ENCODE results near the gene NR2F1. TPM values are rescaled to one million over a fixed set of nuclear protein-coding genes. Genes with fewer than 3 reads are reported as not detected.

Gene NR2F1
- total and polyA plus RNA-seq, 2 donors (not counting 1 experiment from before 2014, with no cell fraction given) = 64.4 to 90.8 TPM

GRCh38 chr5:93583439-93583767 is 381 bp downstream of the NR2F1 start:
- DNase-seq (ENCODE audit: low read depth in 2 of 2) = no peak

DNA sequence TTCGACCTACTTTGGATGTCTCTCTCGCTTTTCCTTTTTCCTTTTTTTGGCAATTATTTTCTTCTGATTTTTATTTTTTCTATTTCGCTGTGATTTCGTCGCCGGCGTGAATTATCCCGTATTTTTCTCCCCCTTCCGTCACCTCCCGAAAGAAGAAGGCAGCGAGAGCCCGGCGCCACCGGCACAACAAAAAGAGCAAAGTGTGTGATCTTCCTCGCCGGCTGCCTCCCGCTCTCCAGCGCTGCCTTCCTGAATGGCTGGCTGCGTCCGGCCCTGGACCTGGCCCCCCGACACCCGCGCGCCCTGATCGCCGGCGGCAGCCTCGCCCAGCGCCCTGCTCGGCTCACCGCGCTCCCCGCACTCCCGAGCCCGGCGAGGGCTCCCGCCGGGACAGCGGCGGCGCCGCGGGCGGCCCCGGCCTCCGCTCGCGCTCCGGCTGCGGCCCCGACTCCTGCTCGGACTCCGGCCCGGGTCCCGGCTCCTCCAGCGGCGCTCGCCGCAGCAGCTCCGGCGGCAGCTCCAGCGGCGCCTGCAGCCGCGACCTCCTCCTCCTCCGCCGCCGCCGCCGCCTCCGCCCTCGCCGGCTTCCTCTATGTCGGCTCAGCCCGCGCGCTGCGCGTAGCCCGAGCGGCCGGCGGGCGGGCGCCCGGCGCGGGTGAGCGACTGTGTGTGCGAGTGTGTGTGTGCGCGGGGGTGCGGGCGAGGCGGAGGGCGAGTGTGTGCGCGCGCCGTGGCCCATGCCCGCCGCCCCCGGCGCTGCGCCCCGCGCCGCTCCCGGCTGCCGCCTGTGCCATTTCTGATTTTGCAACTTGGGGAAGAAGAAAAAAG is 960 bp downstream of the NR2F1 start:
- TF ChIP-seq CTCF (conservative IDR thresholded peaks at IDR 0.05 in 1 of 2, IDR thresholded peaks at IDR 0.05 in 1 of 2; ENCODE audit: low read depth in 1 of 2, low read length in 2 of 2) (no peak), EZH2 (IDR thresholded peaks at IDR 0.05; ENCODE audit: low read length, missing control alignments) (no peak)
- Histone ChIP-seq H2AFZ (ENCODE audit: low read length) (no peak overlapping the region), H3K9ac (ENCODE audit: insufficient read depth, low read length) (peak overlapping the region; percentile 87), H4K20me1 (ENCODE audit: control insufficient read depth, extremely low read depth, insufficient read depth, low read length) (no peaks in the 10 kb centered on the region), H3K9me3 (ENCODE audit: control insufficient read depth, insufficient read depth, low read depth, low read length) (no peaks in the 10 kb centered on the region), H3K79me2 (ENCODE audit: control insufficient read depth, insufficient read depth, low read length) (peaks cover 78% of the 10 kb centered on the region), H3K4me2 (ENCODE audit: extremely low read depth, insufficient read depth, low read length) (peak overlapping the region; percentile 40), H3K27ac (ENCODE audit: insufficient read depth, low read length) (peak overlapping the region; percentile 84), H3K4me3 (replicated peaks in 1 of 4; ENCODE audit: control extremely low read depth in 1 of 4, insufficient read depth in 1 of 4, low read depth in 3 of 4, low read length in 4 of 4) (peak overlapping the region; percentile 77 to 98 (median 96)), H3K4me1 (ENCODE audit: control insufficient read depth, extremely low read depth, insufficient read depth, low read length) (peaks cover 2% of the 10 kb centered on the region), H3K27me3 (ENCODE audit: control insufficient read depth, insufficient read depth, low read length) (no peaks in the 10 kb centered on the region), H3K36me3 (ENCODE audit: control insufficient read depth, insufficient read depth, low read length) (peaks cover 6% of the 10 kb centered on the region)
- peak; percentile 47 to 63 for DNase-seq (ENCODE audit: low read depth in 2 of 2)

More at GRCh38 chr5:93583439-93583767, 381 bp downstream of the NR2F1 start:
- peak overlapping the region; percentile 40 for H3K4me2 ChIP-seq (ENCODE audit: extremely low read depth, insufficient read depth, low read length)
- H3K79me2 ChIP-seq (ENCODE audit: control insufficient read depth, insufficient read depth, low read length) = peaks cover 78% of the 10 kb centered on the region
- peak overlapping the region; percentile 87 for H3K9ac ChIP-seq (ENCODE audit: insufficient read depth, low read length)
- H3K27me3 ChIP-seq (ENCODE audit: control insufficient read depth, insufficient read depth, low read length) = no peaks in the 10 kb centered on the region
- TF ChIP-seq CTCF (conservative IDR thresholded peaks at IDR 0.05 in 1 of 2, IDR thresholded peaks at IDR 0.05 in 1 of 2; ENCODE audit: low read depth in 1 of 2, low read length in 2 of 2) (no peak), EZH2 (IDR thresholded peaks at IDR 0.05; ENCODE audit: low read length, missing control alignments) (no peak)
- H3K36me3 ChIP-seq (ENCODE audit: control insufficient read depth, insufficient read depth, low read length) = peaks cover 6% of the 10 kb centered on the region
- H3K4me1 ChIP-seq (ENCODE audit: control insufficient read depth, extremely low read depth, insufficient read depth, low read length) = peaks cover 4% of the 10 kb centered on the region
- H3K9me3 ChIP-seq (ENCODE audit: control insufficient read depth, insufficient read depth, low read depth, low read length) = no peaks in the 10 kb centered on the region
- peak overlapping the region; percentile 84 for H3K27ac ChIP-seq (ENCODE audit: insufficient read depth, low read length)
- no peaks in the 10 kb centered on the region for H4K20me1 ChIP-seq (ENCODE audit: control insufficient read depth, extremely low read depth, insufficient read depth, low read length)
- peak overlapping the region; percentile 77 to 98 (median 96) for H3K4me3 ChIP-seq (replicated peaks in 1 of 4; ENCODE audit: control extremely low read depth in 1 of 4, insufficient read depth in 1 of 4, low read depth in 3 of 4, low read length in 4 of 4)
- no peak overlapping the region for H2AFZ ChIP-seq (ENCODE audit: low read length)

DNA sequence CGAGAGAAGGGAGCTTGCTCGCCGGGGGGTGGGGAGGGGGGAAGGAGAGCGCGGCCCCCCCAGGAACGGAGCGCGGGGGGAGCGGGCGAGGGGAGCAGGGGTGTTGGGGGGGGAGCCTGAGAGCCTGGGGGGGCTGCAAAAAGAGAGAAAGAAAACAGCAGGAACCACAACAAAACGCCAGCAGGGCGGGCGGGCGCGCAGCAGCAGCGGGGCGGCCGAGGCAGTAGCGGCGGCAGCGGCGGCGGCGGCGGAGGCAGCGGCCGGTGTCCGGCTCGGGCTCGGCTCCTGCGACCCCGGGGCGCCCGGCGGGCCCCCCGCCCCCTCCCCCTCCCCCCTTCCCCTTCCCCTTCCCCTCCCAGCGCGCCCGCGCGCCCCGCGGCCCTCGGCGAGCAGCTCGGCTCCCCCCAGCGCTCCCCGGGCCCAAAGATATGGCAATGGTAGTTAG is 1.6 kb downstream of the NR2F1 start:
- peak overlapping the region; percentile 89 for H3K27ac ChIP-seq (ENCODE audit: insufficient read depth, low read length)
- no peaks in the 10 kb centered on the region for H3K9me3 ChIP-seq (ENCODE audit: control insufficient read depth, insufficient read depth, low read depth, low read length)
- H3K36me3 ChIP-seq (ENCODE audit: control insufficient read depth, insufficient read depth, low read length) = peaks cover 6% of the 10 kb centered on the region
- TF ChIP-seq EZH2 (IDR thresholded peaks at IDR 0.05; ENCODE audit: low read length, missing control alignments) (no peak), CTCF (conservative IDR thresholded peaks at IDR 0.05 in 1 of 2, IDR thresholded peaks at IDR 0.05 in 1 of 2; ENCODE audit: low read depth in 1 of 2, low read length in 2 of 2) (no peak)
- H3K9ac ChIP-seq (ENCODE audit: insufficient read depth, low read length) = peak overlapping the region; percentile 87
- no peak overlapping the region for H3K4me2 ChIP-seq (ENCODE audit: extremely low read depth, insufficient read depth, low read length)
- H3K4me1 ChIP-seq (ENCODE audit: control insufficient read depth, extremely low read depth, insufficient read depth, low read length) = no peaks in the 10 kb centered on the region
- DNase-seq (ENCODE audit: low read depth in 2 of 2) = no peak
- no peak overlapping the region for H2AFZ ChIP-seq (ENCODE audit: low read length)
- peaks cover 80% of the 10 kb centered on the region for H3K79me2 ChIP-seq (ENCODE audit: control insufficient read depth, insufficient read depth, low read length)
- no peaks in the 10 kb centered on the region for H3K27me3 ChIP-seq (ENCODE audit: control insufficient read depth, insufficient read depth, low read length)
- no peaks in the 10 kb centered on the region for H4K20me1 ChIP-seq (ENCODE audit: control insufficient read depth, extremely low read depth, insufficient read depth, low read length)
- peak overlapping the region in 3 of 4 experiments; percentile 10 to 95 (median 91) for H3K4me3 ChIP-seq (replicated peaks in 1 of 4; ENCODE audit: control extremely low read depth in 1 of 4, insufficient read depth in 1 of 4, low read depth in 3 of 4, low read length in 4 of 4)

Data from fibroblast of lung (primary cell).